ENCODE data around the gene SFRP4. TPM values are rescaled to one million over a fixed set of nuclear protein-coding genes. Genes with fewer than 3 reads are reported as not detected.

Gene SFRP4
- total RNA-seq, 1 experiment from 2014 or later: not detected

- no peak overlapping the region for H2AK5ac ChIP-seq (ENCODE audit: insufficient read length, low read length)
- H4K8ac ChIP-seq (replicated peaks; ENCODE audit: insufficient read length, low read depth, low read length): no peak overlapping the region
- H2AFZ ChIP-seq (ENCODE audit: low read length): no peak overlapping the region
- no peak for DNase-seq
- H3T11ph ChIP-seq (ENCODE audit: low read length): no peak overlapping the region
- H3K36me3 Mint-ChIP-seq (ENCODE audit: insufficient read depth in 1 of 3, low read depth in 3 of 3): no peaks in the 10 kb centered on the region
- H3K4ac ChIP-seq (ENCODE audit: low read depth, low read length): no peak overlapping the region
- H3K4me3 Mint-ChIP-seq: no peak overlapping the region
- H3K9me3 Mint-ChIP-seq: peaks cover 0 to 2% of the 10 kb centered on the region in 2 experiments; a peak in 1 of 5 replicates
- no peak overlapping the region for H3K4me2 ChIP-seq (ENCODE audit: insufficient read depth, insufficient read length, low read length)
- no peaks in the 10 kb centered on the region for H3K23me2 ChIP-seq (ENCODE audit: insufficient read length, low read depth, low read length, poor library complexity, severe bottlenecking)
- no peaks in the 10 kb centered on the region for H3K79me2 ChIP-seq (ENCODE audit: insufficient read depth, low read length)
- H2BK5ac ChIP-seq (ENCODE audit: insufficient read length, low read length): no peak overlapping the region
- no peak overlapping the region for H4K5ac ChIP-seq (ENCODE audit: insufficient read length, low read depth, low read length)
- no peak overlapping the region for H3K9ac ChIP-seq (ENCODE audit: extremely low read depth, insufficient read length, low read length)
- 0 out of 4 replicates have a peak, but pooled peaks cover 0 to 2% of the 10 kb centered on the region in 2 experiments for H3K4me1 Mint-ChIP-seq
- no peak overlapping the region for H2BK15ac ChIP-seq (ENCODE audit: low read depth, low read length)
- H2BK120ac ChIP-seq (ENCODE audit: low read depth, low read length, poor library complexity, severe bottlenecking): no peak overlapping the region
- H3K4me1 ChIP-seq (ENCODE audit: insufficient read depth, low read length): no peaks in the 10 kb centered on the region
- H3K9me3 ChIP-seq (ENCODE audit: control insufficient read depth, low read depth, low read length): no peaks in the 10 kb centered on the region
- no peaks in the 10 kb centered on the region for H3K79me1 ChIP-seq (ENCODE audit: insufficient read depth, low read depth, low read length, poor library complexity, severe bottlenecking)
- no peaks in the 10 kb centered on the region; the same call in none of the 2 replicates for H3K27me3 Mint-ChIP-seq (ENCODE audit: low read depth)
- no CpG with 5 or more reads among the region's 2 CpGs for WGBS (ENCODE audit: extremely low coverage, insufficient read length, low lambda C conversion rate)
- H4K91ac ChIP-seq (ENCODE audit: insufficient read length, low read depth, low read length): no peak overlapping the region
- H2BK12ac ChIP-seq (ENCODE audit: insufficient read length, low read depth, low read length): no peak overlapping the region
- H3K56ac ChIP-seq (ENCODE audit: insufficient read length, low read depth, low read length): no peak overlapping the region
- no peak overlapping the region for H3K27ac Mint-ChIP-seq
- H2BK20ac ChIP-seq (ENCODE audit: low read depth, low read length, poor library complexity, severe bottlenecking): no peak overlapping the region
- no peak overlapping the region for H3K18ac ChIP-seq (ENCODE audit: insufficient read length, low read depth, low read length)
- no peaks in the 10 kb centered on the region for H3K27me3 ChIP-seq (ENCODE audit: insufficient read depth, low read length)
- no peaks in the 10 kb centered on the region for H4K20me1 ChIP-seq (ENCODE audit: control insufficient read depth, insufficient read depth, insufficient read length)
- TF ChIP-seq, protein P1, sequence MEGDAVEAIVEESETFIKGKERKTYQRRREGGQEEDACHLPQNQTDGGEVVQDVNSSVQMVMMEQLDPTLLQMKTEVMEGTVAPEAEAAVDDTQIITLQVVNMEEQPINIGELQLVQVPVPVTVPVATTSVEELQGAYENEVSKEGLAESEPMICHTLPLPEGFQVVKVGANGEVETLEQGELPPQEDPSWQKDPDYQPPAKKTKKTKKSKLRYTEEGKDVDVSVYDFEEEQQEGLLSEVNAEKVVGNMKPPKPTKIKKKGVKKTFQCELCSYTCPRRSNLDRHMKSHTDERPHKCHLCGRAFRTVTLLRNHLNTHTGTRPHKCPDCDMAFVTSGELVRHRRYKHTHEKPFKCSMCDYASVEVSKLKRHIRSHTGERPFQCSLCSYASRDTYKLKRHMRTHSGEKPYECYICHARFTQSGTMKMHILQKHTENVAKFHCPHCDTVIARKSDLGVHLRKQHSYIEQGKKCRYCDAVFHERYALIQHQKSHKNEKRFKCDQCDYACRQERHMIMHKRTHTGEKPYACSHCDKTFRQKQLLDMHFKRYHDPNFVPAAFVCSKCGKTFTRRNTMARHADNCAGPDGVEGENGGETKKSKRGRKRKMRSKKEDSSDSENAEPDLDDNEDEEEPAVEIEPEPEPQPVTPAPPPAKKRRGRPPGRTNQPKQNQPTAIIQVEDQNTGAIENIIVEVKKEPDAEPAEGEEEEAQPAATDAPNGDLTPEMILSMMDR (conservative IDR thresholded peaks at IDR 0.05): no peak
- H3K14ac ChIP-seq (ENCODE audit: insufficient read depth, low read length): no peak overlapping the region
- no peak overlapping the region for H3K27ac ChIP-seq (ENCODE audit: insufficient read length, low read depth, low read length)
- H3K23ac ChIP-seq (ENCODE audit: insufficient read length, low read depth, low read length): no peak overlapping the region
Observed at GRCh38 chr7:37901890-37902524, 14.6 kb downstream of the SFRP4 start.
